ENCODE measurements around the gene MYO6.

Gene MYO6

GRCh38 chr6:75947935-75948334 lies 198.9 kb downstream of the MYO6 start:
- no peak for DNase-seq (ENCODE audit: low spot score)

DNA sequence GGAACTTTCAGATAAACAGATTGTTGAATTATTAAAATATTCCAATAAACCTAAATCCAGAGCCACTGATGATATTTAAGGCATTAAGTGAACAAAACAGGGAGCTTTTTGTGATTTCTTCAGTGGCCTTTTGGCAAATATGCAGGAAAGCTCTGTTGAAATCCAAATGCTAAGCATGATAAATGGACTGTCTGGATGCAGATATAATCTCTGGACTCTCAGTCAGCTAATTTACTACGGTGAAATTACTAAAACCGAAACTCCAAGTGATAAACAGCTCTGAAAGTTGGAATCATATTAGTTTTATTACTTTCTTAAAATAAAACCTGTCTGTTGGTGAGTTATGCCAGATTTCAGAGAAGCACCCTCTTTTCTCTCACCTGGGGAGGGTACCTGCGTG lies 203.1 kb downstream of the MYO6 start:
- no peak for DNase-seq (ENCODE audit: low spot score)

GRCh38 chr6:75963569-75963968 lies 214.5 kb downstream of the MYO6 start:
- no peak for DNase-seq (ENCODE audit: low spot score)

DNA sequence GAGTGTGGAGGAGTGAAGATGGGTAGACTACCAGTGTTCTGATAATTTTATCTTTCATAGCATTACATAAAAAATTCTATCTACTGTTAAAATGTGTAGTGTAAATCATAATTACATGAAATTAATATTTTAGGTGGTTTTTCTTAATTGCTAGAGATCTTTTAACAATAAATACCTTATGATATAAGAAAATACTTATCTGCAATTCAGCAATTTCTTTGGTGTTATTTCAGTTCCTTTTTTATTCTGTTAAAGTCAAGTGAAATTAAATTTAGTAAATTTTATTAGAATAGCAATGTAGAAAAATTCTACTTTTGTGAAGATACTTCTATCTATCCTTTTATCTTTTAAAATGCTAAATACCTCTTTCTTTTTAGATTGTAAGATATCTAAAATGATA lies 219.1 kb downstream of the MYO6 start:
- DNase-seq (ENCODE audit: low spot score): no peak

All from ecto neural progenitor cell (in vitro differentiated cells).